HG03095 (cell line): ENCODE results near the gene SNF8.
A peak's percentile ranks its signal among the peaks of the same experiment; 100 is the strongest.

Experiments used
- ATAC-seq: cut with Tn5 transposase; IDR thresholded peaks from one replicate; pipeline ENCODE4 v1.9.1; 2021; ENCODE audit warnings: moderate library complexity; ENCODE audit not compliant: unreplicated experiment

SNF8 gene

DNA sequence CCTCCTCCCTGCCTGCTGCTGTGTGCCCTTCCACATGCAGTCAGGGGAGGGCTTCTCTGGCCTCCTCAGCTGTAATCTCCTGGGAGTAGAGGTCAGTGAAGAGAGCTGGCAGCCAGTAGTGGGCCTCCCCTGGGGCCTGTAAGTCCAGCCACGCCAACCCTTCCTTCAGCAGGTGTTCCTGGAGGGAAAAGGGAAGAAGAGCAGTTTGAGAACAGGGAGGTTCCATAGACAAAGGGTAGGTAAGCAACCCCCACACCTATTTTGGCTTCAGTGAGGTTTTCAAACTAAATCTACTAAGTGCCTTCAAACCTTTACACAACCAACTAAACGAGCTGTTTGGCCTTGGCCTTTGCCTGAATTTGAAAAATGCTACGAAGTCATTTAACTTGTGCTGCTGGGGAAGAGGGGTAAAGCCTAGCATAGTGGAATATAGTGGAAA, 14.2 kb downstream of the SNF8 start:
- no peak for ATAC-seq

GRCh38 chr17:48929812-48930165, 14.9 kb downstream of the SNF8 start:
- ATAC-seq = no peak

DNA sequence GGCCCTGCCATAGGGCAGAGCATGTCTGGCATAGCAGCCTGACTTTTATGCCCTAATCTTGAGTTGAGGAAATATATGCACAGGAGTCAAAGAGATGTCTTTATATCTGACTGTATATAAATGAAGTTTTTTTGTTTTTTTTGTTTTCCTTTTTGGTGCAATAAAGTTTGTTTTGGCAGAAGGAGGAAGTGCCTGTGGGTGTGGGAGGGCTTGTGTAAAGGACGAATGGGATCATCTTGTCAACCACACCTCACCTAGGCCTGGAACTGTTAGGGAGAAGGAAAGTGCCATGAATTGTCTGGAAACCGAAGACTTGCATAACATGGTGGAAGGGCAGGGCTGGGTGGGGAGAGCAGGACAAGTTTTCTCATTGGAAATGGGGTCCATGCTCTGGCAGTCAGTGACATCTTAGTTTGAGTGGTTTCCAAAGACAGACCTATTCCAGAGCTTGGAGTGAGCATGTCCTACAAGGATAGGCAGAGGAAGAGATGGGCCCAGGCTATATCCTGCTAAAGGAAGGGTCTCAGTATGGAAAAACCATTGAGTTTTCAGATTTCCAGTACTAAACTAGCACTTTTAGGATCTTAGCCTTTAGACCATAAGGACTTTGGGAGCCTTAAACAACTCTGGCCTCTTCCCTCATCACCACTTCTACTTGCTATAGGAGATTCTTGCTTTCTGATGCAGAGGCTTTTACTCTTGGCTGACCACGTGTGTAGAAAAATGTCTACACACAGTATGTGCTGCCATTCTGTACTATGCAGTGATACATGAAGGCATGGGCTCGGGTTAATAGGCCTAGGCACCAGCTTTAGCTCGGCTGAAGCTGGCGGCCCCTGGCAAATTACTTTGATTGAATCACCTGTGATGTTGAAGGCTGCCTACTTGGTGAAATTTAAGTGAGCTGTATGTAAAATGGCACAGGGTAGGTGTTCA, 15.5 kb downstream of the SNF8 start:
- no peak for ATAC-seq

DNA sequence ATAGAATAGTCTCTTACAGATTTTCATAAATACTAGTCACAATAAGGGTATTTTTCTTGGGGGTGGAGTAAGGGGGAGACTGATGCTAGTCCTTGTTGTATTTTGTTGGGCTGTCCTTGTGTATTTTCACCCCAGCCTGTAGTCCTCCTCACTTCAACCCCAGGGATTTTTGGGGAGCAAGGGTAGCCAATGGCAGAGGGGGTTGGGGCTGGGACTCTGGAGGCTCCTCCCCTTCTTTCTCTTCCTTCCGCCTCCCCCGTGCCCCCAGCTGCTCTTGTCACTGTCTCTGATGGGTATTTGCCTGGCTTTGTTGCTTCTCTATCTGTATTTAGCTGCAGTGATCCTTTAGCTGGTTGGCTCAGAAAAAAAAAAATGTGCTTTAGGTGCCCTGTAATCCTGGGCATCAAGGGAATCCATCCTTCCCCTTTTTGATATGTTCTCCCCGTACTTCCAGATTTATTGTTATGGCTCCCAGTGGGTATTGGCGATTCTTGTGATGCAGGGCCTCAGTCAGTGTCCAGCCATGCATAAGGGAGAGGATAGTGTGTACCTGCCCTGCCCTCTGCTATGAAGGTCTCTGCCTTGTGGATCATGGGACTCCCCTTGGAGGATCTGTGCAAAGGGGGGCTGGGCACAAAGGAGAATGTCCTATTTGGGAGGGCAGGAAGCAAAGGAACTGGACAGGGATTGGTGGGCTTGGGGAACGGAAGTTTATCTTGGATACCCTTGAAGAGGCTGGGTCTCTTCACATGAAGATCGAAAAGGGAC, 16.5 kb downstream of the SNF8 start:
- ATAC-seq = no peak

DNA sequence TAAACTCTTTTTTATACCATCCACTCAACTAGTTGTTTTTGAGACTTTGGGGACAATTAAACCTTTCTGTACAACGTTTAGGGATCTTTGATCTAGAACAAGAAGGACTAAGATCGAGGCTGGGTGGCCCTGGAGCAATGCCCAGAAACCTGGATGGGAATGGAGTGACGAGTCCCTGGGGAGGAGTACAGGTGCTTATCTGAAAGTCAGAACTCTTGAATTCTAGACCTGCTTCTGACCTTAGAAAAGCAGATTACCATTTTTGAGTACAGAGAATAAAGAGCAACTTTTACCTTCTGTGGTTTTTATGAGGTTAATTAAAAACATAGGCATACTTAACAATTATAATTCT, 18.7 kb downstream of the SNF8 start:
- ATAC-seq = no peak

- ATAC-seq = no peak
Observed at GRCh38 chr17:48925251-48925990, 19.2 kb downstream of the SNF8 start.

GRCh38 chr17:48915459-48916282, 29.0 kb downstream of the SNF8 start:
- peak; percentile 62 for ATAC-seq

DNA sequence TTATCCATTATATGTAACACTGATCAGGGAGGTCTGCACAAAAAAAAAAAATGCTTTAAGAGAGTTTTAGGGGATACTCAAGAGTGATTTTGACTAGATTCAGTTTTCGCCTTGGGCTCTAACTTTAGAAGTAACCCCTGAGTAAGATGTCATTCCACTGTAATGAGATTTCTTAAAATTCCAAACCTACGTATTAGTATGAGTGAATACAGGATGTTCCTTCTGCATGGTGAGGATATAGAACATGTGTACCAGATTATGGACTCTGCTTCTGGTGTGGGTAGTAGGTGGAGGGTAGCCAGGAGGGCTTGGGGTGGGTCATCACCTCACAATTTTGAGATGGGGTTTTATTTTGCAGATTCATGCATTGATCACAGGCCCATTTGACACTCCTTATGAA, 32.2 kb downstream of the SNF8 start:
- no peak for ATAC-seq

DNA sequence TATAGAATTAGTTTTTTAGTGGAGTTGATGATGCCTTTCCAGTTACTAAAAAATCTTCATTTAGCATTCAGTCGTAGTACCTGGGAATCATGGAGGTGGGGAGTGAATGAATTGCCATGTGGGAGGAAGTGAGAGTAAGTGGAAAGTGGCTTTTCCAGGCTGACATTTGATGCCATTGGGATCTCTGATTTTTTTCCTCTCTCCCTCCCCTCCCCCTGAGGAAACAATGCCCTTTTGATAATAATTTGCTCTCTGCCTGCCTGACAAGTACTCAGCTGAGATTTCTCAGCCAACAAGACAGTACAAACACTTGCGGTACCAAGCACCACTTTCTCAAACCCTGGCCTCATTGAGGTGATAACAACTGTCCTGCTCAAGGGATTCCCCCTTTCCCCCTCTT, 34.3 kb downstream of the SNF8 start:
- ATAC-seq = no peak

GRCh38 chr17:48909783-48910182, 34.9 kb downstream of the SNF8 start:
- no peak for ATAC-seq

DNA sequence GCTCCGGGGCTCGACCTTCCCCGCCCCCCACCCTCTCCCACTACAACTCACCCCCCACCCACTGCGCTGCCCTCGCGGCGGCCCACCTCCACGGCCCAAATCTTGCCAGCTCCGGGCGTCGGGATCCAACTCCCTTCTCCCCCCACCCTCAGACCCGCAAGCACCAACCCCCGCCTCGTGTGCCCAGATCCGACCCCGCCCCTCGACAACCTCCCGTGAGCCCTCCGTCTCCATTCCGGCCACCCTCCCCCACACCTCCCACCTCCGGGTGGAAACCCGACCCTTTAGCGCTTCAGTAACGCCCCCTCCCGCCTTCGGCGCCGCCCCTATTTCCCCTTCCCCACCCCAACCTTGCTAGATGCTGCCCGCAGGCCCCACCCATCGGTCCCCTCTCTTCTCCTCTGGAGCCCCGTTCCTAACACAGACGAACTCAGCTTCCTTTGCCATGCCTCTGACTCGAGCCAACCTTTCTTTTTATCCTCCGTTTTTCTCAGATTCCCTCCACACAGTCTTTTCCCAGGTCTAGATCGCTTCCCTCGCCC, 35.7 kb downstream of the SNF8 start:
- peak; percentile 35 for ATAC-seq

DNA sequence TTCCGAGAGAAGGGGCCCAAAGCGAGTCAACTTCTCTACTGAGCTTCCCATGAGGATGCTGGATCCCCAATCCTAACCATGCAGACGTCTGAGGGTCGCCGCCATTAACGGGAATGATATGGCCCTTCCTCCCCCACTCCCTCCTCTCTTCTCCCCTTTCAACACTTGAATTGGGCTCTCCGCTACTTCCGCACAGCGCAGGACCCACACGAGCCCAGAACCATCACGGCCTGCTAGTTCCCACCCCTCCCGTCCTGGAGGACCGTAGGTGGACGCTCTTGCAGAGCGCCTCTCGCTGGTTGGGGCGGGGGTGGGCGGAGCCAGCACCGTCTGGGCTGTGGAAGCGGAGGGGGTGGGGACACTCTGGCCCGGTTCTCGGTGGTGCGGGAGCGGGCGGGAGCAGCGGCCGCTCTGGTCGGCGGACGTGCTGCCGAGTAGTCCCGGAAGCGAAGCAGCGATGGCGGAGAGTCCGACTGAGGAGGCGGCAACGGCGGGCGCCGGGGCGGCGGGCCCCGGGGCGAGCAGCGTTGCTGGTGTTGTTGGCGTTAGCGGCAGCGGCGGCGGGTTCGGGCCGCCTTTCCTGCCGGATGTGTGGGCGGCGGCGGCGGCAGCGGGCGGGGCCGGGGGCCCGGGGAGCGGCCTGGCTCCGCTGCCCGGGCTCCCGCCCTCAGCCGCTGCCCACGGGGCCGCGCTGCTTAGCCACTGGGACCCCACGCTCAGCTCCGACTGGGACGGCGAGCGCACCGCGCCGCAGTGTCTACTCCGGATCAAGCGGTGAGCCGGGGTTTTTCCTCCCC, 36.4 kb downstream of the SNF8 start, which contains the start of gene UBE2Z:
Gene UBE2Z, plus strand, starts transcription at position 361 of the 797 bp plus-strand sequence. Its CDS starts 97 bp downstream, at position 458.
- ATAC-seq = peak; percentile 71

DNA sequence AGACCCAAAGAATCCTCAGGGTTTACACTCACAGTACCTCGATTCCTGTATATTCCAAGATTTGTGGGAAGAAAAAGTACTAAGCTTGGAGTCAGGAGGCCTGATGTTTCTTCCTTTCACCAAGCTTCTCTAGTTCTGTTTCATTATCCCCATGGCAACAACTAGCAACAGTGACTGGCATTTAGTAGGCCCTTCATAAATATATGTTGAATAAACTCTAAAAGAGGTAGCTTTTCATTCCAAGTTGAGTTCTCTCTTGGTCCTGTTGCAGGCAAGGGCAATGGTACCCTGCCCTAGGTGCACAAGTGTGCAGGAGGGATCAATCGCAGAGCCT, 37.0 kb downstream of the SNF8 start:
- ATAC-seq = no peak

DNA sequence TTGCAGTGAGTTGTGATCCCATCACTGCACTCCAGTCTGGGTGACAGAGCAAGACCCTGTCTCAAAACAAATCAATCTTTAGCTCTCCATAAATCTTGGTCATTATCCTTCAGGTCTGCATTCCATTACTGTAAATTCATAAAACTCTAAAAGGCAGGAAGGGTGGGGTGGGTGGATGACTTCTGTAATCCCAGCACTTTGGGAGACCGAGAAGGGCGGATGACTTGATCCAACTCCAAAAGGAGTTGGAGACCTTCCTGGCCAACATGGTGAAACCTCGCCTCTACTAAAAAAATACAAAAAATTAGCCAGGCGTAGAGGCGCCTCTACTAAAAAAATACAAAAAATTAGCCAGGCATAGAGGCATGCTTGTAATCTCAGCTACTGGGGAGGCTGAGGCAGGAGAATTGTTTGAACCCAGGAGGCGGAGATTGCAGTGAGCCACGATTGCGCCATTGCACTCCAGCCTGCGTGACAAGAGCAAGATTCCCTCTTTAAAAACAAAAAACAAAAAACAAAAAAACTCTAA, 38.6 kb downstream of the SNF8 start:
- no peak for ATAC-seq

DNA sequence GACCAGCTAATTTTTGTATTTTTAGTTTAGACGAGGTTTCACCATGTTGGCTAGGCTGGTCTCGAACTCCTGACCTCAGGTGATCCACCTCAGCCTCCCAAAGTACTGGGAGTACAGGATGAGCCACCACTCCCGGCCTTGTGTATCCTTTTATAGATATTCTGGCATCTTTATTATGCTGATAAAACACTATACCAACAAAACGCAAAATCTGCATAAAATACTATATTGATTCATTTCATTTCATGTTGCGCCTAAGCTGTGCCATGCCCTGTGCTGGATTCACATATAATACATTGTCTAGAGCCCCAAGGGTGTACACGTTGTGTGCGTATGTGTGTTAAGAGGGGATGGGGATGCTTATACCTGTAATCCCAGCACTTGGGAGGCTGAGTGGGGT, 40.2 kb downstream of the SNF8 start:
- no peak for ATAC-seq

GRCh38 chr17:48903401-48903800, 41.2 kb downstream of the SNF8 start:
- ATAC-seq = no peak

GRCh38 chr17:48901241-48901640, 43.4 kb downstream of the SNF8 start:
- ATAC-seq = no peak

DNA sequence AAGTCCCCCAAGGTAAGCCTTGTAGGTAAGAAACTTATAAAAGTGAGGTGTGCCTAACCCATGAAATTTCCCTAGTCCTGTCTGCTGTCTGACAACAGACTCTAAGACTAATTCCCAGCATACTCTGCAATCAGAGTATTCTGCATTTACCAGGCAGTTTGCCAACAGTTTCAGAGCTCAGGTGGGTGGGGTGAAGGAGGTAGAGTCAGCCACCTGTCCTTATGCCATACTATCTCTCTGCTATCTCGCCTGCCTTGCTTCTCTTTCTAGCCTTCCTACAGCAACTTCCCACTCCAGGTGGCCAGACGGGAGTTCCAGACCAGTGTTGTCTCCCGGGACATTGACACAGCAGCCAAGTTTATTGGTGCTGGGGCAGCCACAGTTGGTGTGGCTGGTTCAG, 49.8 kb downstream of the SNF8 start:
- ATAC-seq = no peak
